GM12801 (cell line): ENCODE measurements around the gene TBC1D22B.

Experiments
- TF ChIP-seq, protein P1 (sequence below): IDR thresholded peaks from one replicate; pipeline ENCODE4 v1.5.1; 2011; ENCODE audit warnings: control low read depth; ENCODE audit not compliant: insufficient read length; ENCODE audit errors: extremely low read depth

Gene TBC1D22B

DNA sequence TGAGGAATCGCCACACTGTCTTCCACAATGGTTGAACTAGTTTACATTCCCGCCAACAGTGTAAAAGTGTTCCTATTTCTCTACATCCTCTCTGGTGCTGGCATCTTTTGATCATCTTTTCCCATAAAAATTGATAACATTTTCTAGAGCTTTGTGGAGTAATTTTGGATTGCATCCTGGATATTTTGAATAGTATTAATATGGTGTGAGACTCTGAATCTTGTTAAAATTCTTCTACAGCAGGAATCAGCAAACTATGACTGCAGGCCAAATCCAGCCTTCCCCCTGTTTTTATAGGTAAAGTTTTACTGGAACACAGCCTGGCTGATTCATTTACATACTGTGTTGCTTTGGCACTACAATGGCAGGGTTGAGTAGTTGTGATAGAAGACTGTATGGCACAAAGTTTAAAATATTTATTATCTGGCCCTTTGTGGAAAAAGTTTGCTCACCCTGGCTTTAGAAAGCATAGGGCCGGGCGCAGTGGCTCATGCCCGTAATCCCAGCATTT is 81.2 kb downstream of the TBC1D22B start:
- TF ChIP-seq, protein P1, sequence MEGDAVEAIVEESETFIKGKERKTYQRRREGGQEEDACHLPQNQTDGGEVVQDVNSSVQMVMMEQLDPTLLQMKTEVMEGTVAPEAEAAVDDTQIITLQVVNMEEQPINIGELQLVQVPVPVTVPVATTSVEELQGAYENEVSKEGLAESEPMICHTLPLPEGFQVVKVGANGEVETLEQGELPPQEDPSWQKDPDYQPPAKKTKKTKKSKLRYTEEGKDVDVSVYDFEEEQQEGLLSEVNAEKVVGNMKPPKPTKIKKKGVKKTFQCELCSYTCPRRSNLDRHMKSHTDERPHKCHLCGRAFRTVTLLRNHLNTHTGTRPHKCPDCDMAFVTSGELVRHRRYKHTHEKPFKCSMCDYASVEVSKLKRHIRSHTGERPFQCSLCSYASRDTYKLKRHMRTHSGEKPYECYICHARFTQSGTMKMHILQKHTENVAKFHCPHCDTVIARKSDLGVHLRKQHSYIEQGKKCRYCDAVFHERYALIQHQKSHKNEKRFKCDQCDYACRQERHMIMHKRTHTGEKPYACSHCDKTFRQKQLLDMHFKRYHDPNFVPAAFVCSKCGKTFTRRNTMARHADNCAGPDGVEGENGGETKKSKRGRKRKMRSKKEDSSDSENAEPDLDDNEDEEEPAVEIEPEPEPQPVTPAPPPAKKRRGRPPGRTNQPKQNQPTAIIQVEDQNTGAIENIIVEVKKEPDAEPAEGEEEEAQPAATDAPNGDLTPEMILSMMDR, result no peak

DNA sequence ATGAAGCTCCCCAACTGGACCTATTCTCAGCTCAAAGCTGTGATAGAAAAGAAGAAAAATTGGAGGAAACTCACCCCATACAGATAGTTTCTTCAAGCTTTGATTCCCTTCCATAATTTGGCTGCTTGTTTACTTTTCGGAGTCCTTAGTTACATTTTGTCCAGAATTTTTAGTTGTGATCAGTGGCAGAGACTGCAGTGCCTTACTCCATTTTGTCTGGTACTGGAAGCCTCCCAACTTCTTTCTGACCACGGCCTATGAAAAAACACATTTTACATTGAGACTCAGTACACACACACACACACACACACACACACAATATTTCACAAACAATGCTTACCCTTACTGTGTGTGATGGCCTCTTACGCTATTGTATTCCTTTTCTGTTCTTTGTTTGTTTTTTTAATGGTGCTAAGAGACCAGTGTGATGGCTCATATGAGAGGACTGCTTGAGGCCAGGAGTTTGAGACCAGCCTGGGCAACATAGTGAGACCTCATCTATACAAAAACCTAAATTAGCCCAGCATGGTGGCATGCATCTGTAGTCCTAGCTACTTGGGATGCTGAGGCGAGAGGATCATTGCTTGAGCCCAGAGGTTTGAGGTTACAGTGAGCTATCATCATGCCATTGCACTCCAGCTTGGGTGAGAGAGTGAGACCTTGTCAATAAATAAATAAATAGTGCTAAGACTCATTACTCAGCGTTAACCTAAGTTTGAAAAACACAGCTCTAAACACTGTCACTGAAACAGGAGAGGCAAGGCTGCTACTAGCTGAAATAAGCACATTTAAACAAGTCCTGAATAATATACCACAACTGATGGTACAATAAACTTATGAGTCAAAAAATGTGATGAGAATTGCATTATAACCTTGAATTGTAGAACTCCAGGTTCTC is 82.4 kb downstream of the TBC1D22B start:
- TF ChIP-seq, protein P1, result no peak

DNA sequence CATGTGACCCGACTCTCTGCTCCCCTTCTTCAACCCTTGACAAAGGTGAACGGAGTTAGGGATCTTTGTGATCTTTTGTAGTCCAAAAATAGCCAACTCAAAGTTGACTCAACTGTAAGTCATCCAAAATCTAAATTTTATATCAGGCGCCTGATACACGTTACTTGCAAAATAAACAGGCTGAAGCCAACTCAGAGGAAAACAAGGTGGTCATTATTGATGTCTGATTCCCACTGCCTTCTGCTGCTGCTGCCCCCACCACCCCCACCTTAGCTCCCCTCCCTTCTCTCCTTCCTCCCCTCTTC is 83.0 kb downstream of the TBC1D22B start:
- TF ChIP-seq, protein P1, result no peak

- TF ChIP-seq, protein P1, result no peak
Measured at GRCh38 chr6:37343248-37343647, 85.7 kb downstream of the TBC1D22B start.

DNA sequence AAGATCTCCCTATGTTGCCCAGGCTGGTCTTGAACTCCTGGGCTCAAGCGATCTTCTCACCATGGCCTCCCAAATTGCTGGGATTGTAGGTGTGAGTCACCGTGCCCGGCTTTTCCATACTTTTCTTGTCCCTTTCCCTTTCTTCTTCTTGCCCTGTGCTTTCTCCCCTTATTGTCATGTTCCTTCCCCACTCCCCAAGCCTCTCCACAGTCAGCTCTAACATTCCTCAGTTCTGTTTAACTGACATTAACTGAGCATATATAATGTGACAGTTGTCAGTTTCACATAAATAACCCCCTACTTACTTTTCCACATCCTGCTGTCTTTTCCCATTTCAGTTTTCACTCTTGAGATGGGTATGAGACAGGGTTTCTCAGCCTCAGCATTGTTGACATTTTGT is 86.7 kb downstream of the TBC1D22B start:
- TF ChIP-seq, protein P1, result no peak

DNA sequence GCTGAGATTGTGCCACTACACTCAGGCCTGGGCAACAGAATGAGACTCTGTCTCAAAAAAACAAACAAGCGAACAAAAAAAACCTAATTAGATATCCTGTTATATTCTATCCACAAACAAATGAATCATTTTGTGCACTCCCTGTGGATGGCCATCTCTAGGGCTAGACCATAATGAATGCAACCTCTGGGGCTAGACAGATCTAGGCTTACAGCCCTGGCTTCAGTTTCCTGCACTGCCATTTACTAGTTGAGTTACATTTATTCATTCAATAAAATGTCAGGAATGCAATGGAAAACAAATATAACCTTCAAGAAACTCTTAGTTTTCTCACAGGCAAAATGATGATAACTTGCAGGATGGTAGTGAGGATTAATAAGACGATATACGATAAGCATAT is 89.6 kb downstream of the TBC1D22B start:
- TF ChIP-seq, protein P1, result no peak

DNA sequence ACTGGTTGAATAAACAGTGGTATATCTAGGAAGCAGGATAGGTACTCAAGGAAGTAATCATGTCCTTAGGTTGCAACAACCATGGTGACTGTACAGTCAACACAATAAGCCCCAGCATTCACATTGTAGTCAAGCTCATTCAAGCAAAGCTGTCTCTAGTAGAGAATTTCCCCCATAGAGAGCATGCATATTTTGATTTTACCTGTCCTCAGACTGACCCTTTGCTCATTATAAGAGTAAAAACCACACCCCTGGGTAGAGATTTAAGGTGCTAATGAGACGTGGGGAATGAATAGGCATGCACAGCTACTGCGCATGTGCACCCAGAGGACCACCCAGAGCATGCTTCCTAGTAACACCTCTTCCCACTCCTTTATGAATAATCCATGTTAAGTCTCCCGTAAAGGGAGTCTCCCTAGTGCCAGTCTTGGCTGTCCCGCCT is 90.1 kb downstream of the TBC1D22B start:
- TF ChIP-seq, protein P1, result no peak
